GM21786 (cell line): ENCODE data around the gene ASPDH.
"Not testable (repeated sequence)": the region's sequence is repeated elsewhere in the genome, so short reads cannot be mapped to it uniquely, and the experiment has no call there.

Experiments
- ATAC-seq: cut with Tn5 transposase; IDR thresholded peaks from one replicate; pipeline ENCODE4 v1.9.1; 2021; ENCODE audit not compliant: unreplicated experiment

ASPDH gene

DNA sequence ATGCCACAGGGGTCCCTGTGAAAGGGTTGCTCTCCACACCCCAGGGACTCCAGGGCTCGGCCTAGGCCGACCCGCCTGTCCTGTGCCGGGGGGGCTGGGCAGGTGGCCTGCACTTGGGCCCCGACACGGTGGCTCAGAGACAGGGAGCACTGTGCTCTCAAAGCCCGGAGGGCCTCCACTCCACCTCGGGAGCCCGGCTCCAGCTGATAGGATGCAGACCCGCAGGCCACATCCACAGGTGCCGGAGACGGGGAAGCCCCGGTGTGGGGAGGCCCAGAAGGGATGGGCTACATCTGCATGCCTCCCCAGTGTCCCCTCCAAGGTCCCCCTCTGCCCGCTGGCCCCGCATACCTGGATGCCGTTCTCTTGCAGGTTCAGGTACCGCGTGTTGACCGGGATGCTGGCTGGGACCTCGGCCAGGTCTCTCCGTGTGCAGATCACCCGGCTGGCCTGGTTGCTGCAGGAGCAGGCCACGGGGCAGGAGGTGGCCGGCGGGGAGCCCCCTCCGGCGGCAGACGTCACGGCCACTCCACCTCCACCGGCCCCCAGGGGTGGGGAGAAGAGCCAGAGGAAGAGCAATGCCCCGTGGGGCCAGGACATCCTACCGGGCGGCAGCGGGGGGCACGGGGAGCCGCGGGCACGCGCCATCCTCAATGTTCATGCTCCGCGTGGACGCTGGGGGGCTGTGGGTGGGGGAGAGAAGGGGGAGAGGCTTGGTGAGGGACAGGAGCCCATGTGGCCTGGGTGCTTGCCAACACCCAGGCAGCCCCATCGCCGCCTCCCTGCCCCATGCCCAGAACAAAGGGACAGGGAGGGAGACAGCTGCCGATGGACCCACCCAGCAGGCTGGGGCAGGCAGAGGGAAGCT, 34.7 kb upstream of the ASPDH start:
- ATAC-seq, result no peak

DNA sequence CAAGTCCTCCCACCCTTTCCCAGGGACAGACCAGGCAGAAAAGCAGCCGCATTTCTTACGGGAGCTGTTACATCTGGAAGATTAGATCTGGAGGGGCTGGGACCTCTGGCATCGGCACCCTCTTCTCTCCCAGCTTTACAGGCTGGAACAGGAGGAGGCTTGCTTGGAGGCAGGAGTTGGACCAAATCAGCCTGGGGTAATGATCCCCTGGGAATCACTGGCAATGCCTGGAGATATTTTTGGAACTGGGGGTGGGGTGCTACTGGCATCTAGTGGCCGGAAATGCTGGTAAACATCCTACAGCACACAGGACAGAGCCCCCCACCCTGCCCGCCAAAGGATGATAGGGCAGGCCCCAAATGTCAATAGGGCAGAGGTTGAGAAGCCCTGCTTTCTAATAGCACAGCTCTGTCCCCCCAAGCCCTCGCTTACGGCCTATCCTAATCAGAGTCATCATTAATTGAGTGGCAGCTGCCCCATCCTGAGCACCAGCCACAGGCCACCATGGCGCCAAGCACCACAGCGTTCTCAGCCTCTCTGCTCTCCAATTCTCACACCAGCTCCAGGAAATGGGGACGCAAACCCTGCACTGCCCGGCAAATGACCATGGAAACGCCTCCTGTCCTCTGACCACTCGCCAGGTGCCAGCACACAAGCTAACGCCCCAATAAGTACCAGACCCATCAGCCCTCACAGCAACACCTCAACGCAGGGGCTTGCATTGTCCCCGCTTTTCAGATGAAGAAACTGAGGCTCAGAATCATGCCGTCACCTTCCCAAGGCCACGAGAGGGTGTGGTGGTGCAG, 33.9 kb upstream of the ASPDH start:
- ATAC-seq, result no peak

DNA sequence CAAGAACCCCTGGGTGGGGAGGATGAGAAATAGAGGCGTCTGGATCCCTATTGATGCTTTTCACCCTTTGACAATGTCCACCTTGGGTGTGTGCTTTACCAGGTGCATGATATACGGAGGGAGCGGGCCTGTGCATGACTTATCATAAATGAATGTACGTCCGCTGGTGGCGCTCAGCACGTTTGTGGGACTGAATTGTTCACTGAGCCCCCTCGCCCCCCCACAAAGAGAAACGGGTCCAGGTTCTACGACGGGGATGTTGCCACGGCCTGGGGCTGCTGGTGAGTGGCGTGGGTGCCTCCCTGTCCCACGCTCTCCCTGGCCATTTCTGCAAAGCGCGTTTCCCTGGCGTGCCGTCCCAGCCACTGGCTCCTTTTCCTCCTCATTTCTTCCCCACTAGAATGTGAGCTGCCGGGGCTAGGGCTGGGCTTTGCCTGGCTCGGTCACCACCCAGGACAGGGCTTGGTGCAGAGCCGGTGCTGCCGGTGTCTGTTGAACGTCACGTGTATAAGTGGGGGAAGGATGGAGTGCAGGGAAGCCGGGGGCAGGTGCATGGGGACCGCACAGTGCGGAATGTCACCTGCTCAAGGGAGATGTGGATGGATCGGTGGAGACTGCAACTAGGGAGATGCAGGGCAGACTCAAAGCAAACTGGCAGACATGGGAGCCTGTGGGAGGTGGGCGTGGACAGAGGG, 33.0 kb upstream of the ASPDH start:
- ATAC-seq, result no peak

DNA sequence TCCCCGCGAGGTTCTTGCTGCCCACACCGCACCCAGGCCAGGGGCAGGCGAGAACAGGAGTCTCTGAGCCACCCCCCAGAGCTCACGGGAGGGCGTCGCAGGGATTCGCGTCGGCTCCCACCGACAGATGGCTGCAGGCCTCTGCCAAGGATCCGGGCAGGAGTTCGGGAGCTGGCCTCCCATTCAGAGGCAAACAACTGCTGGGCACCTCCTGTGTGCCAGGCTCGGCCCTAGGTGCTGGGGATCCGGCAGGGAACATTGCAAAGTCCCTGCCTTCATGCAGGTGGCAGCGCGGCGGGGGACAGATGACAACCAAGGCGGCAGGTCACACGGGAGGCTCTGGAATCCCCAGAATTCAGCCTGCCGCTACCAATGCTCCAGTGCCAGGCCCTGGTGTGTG, 29.2 kb upstream of the ASPDH start:
- no peak for ATAC-seq

DNA sequence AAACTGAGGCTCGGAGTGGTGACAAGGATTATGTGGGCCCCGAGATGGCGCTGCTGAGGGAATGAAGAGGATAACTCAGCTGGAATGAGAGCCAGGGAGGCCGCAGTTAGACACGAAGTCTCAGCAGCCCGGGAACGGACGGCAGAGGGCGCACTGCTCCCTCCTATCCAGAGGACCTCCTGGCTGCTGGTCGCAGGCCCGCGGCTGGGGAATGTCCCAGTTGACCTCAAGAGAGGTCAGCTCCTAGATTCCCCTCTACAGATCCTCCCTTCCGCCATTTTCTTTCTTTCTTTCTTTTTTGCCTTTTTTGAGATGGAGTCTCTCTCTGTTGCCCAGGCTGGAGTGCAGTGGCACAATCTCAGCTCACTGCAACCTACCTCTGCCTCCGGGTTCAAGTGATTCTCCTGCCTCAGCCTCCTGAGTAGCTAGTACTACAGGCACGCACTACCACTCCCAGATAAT, 24.1 kb upstream of the ASPDH start:
- no peak for ATAC-seq

DNA sequence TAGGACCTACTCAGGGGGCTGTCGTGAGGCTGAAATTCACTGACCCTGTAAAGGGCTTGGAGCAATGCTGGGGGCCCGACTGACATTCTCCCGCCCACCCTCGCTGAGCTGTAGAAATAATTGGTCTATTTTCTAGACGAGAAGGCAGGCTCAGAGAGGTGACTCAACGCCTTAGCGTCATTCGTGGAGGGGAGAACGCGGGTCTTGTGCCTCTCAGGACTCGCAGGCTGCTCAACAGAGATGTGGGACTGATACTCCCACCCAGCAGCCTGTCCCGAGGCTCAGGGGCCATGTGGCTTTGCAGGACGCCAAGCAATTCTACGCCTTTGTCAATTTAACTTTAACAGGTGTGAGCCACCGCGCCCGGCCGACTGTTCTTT, 23.6 kb upstream of the ASPDH start:
- ATAC-seq, result no peak

DNA sequence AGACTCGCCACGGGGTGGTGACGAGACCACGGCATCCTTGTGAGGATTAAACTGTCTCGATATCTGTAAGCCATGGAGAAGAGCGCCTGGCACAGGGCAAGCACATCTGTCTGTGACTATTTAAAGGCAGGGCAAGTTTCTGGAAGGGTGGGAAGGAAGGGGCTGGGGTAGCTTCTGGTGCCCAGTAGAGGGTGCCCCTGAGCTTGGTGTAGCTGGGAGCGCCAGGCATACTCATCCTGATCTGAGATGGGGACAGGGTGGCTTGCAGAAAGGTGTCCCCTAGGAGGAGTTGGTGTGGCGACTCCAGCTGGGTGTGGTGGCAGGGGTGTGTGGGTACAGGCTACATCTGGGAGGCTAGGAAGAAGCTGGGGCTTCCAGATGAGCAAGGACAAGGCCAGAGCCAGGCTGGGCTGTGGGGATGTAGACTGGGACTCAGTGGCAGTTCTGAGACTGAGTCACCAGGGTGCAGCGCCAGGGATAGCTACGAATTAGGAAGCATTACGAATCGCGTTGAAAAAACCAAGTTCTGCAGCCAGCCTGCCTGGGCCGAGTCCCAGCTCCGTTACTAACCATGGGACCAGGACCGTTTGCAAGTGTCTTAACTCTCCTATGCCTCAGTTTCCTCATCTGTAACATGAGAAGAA, 23.1 kb upstream of the ASPDH start:
- no peak for ATAC-seq

DNA sequence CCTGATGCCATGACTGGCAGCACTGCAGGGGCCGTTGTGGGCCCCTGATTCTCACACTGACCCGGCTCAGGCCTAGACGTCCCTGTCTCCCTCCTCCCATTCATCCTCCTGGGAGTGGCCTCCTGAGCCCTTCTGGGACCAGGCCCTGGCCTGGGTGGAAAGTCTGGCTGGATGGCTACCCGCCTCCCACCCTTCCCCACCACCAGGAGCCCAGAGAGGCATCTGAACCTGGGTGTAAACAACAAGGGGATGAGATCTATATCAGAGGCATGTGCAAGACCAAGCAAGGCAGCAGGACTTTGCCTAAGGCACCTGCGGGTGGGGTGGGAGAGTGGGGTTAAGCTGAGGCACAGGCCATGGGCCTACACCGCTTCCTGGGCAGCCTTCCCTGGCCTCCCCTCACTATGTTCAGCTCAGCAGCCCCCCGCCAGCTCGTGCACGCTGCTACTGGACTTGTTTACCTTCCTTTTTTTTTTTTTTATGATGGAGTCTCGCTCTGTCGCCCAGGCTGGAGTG, 22.0 kb upstream of the ASPDH start:
- no peak for ATAC-seq

DNA sequence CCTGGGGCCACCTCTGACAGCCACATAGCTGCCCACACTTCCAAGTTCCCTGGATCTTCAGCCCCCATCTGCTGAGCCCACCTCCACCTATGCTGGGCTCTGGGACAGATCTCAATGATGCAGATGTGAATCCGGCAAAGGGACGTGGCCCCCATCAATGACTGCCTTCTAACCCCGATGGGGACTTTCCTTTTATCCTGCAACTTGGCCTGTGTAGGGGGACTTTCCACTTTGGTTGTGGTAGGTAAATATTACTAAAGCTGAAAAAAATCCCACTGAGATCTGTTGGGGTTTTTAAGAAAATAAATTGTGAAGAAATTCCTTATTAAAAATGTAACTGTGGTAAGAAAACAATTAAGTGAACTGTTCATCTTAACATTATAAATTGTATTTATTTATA, 20.8 kb upstream of the ASPDH start:
- ATAC-seq, result no peak

DNA sequence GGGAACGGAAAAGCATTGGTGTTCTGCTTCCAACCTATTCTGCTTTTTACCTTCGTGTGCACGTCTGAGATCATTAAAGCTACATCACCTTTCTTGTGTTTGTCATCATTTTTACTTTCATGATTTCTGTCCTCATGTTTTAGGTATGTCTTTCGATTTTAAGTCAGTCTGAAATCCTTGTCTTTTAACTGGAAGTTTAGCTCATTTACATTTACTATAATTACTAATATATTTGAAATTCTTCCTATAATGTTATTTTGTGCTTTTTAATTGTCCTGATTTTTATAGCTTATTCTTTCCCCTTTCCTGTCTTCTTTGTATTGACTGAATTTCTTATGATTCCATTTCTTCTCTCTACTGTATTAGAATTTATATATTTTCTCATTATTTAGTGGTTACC, 19.2 kb upstream of the ASPDH start:
- ATAC-seq, result no peak

DNA sequence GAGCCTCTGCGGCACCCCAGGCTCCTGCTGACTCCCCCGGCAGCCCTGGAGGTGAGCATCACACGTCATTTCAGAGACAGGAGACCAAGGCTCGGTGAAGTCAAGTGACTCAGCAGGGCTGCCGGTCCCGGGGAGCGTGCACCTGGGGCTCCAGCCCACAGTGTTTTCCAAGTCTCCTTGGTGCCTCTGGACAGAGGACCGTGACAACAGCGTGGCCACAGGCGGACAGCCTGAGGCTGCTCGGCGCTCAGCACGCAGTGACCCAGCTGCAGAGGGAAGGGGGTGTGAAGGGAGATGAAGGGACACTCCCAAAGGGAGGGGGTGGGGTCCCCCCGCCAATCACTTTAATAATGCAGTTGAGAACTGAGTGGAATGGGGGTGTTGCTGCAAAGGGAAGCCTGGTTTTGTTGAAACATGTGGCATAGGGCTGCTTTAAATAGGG, 17.5 kb upstream of the ASPDH start:
- ATAC-seq, result no peak

DNA sequence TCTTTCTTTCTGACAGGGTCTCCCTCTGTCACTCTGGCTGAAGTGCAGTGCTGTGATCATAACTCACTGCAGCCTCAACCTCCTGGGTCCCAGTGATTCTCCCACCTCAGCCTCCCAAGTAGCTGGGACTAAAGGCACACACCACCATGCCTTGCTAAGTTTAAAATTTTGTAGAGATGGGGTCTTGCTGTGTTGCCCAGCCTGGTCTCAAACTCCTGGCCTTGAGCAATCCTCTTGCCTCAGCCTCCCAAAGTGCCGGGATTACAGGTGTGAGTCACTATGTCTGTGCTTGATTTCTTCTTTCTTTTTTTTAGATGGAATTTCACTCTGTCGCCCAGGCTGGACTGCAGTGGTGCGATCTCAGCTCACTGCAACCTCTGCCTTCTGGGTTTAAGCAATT, 14.3 kb upstream of the ASPDH start:
- ATAC-seq, result not testable (repeated sequence)

DNA sequence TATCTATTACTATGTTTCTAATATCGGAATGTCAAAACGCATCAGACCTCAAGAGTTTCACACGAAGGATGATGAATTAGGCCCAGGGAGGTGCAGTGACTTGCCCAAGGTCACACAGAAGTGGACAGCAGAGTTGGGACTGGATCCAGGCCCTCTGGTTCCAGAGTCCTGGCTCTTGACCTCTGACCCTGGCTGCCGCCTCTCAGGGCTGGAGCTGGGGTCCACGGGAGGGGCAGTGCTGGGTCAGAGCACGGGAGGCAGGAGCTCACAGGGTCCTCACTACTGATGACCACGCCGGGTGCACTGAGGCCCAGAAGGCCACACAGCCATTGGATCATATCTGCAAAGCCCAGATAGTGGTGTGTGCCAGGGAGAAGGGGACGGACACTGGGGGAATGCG, 9.2 kb upstream of the ASPDH start:
- ATAC-seq, result no peak

DNA sequence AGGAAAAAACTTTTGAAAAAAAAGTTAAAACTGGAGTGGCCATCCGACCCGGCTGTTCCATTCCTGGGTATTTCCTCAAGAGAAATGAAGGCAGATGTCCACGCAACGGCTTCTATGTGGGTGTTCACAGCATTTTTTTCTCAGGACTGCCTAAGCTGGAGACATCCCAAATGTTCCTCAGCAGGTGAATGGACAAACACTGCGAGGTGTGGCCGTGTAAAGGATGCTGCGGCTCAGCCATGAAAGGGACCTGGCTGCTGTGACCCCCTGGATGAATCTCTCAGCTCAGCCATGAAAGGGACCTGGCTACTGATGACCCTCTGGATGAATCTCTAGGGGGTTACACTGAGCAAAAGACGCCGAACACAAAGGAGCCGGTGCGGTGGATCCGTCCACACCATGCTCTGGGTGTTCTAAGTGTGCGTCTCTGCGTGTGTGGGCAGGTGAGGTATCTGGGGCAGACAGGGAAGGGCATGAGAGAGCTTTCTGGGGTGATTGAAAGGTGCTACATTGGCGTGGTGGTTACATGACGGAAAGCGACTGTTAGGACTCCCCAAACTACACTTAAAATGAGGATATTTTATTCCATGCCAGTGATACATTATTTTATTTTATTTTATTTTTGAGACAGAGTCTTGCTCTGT, 7.2 kb upstream of the ASPDH start:
- ATAC-seq, result no peak

DNA sequence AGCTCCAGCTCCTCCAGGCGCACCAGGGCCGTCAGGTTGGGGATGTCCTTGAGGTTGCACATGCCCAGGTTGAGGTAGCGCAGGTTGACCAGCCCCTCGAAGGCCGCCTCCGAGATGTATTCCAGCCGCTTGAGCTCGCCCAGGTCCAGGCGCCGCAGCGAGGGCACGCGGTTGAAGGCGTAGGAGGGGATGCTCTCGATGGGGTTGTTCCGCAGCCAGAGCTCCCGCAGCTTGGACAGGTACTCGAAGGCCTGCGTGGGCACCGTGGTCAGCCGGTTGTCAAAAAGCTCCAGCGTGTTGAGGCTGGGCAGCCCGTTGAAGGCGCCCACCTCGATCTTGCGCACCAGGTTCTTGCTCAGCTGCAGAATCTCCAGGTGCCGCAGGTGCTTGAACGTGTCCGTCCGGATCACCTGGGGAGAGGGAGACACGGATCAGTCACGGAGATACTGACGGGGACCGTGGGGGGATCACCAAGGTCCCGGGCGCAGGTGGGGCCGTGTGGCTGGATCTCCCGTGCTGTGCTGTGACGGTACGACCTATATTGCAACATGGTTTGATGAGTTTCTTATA, 5.4 kb upstream of the ASPDH start:
- ATAC-seq, result no peak

DNA sequence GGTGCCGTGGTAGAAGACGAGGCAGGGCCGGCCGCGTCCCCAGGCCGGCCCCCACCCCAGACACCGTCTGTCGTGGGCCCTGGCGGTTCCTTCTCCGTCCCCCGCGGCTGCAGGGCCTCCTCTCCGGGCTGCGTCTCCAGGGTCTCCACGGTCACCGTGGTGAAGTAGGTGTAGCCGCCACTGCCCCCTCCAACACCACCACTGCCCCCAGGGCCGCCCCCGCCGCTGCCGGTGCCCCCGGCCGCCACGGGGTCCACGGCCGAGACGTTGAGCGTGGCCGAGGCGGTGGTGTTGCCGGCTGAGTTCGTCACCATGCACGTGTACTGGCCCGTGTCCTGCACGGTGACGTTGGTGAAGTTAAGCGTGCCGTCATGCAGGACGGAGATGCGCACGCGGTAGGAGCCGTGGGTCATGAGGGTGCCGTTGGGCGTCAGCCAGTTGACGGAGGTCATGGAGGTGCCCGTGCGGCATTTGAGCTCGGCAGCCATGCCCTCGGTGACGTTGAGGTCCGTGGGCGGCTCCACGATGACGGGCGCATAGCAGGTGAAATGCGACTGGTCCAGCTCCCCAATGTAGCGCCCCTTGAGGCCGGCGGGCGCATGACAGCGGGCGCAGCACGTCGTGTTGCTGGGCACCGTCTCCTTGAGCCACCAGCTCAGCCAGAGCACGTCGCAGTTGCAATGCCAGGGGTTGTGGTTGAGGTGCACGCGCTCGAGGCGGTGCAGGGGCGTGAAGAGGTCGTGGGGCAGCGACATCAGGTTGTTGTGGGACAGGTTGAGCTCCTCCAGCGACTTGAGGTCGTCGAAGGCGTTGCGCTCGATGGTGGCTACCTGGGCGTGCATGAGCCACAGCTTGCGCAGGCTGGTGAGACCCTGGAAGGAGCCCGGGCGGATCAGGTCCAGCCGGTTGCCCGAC, 4.6 kb upstream of the ASPDH start:
- ATAC-seq, result no peak

DNA sequence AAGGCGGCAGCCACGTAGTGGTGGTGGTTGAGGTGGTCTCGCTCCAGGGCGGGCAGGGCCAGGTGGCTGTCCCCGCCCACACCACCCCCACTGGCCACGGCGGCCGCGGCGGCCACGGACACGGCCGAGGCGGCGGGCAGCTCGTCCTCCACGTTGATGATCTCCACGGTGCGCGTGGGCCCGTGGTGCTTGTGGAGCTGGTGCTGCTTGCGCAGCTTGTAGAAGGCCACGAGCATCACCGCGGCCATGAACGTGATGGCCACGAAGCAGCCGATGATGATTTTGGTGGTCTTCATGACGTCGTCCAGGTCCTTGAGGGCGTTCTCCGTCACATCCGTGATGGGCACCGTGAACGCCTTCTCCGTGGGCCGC, 4.0 kb upstream of the ASPDH start:
- no peak for ATAC-seq

DNA sequence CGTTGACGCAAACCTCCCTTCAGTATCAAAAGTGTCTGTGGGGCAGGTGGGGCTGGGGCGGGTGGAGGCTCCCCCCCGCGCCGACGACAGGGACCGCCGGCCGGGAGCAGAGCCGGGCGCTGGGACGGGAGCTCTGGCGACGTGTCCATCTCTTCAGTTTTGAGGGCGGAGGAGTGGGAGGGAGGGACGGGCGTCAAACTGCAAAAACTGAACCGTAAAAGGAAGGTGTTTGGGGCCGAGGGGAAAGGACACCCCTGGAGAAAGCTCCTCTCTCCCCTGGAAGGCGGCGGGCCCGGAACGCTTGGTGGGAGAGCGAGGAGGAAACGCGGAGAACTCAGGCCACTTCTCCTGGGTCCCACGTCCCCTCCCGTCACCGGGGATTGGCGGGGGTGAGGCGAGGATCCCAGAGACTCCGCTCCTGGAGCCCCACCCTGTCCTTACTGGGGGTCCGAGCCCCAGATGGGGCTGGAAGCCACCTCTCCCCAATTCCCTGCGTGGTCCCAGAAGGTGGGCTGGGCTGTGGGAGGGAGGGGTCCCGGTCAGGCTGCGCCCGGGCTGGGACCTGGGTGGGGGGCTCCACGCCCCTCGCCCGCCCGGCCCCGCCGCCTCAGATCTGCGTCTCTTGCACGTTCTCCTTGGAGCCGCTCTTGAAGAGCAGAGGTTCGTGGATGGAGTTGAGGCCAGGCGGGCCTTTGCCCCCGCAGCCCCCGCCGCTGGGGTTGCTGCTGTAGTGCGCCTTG, 3.4 kb upstream of the ASPDH start:
- no peak for ATAC-seq
